IMR-90 (cell line): ENCODE results near the gene TRIM44.

Experiments used
- BHLHE40 ChIP-seq: fragments of 150-350 bp; IDR thresholded peaks from 2 replicates; pipeline ENCODE4 v1.6.1; 2016; ENCODE audit warnings: mild to moderate bottlenecking, low read depth, low read length
- CEBPB ChIP-seq: IDR thresholded peaks from 2 replicates; pipeline ENCODE4 v1.6.1; 2012; ENCODE audit warnings: low read depth, low read length, improper control_type of control experiment
- MAFK ChIP-seq: IDR thresholded peaks from 2 replicates; pipeline ENCODE4 v1.6.1; 2012; ENCODE audit warnings: low read depth, low read length, improper control_type of control experiment
- MXI1 ChIP-seq: IDR thresholded peaks from 2 replicates; pipeline ENCODE4 v1.6.1; 2012; ENCODE audit warnings: low read depth, mild to moderate bottlenecking, low read length, moderate library complexity, borderline replicate concordance
- NFE2L2 ChIP-seq: fragments of 150-350 bp; IDR thresholded peaks from 2 replicates; pipeline ENCODE4 v1.6.1; 2016; ENCODE audit warnings: low read depth, mild to moderate bottlenecking, low read length
- POLR2A ChIP-seq: IDR thresholded peaks from 2 replicates; pipeline ENCODE4 v1.6.1; 2012; ENCODE audit warnings: mild to moderate bottlenecking, low read depth, low read length
- RAD21 ChIP-seq: IDR thresholded peaks from 2 replicates; pipeline ENCODE4 v1.6.1; 2012; ENCODE audit warnings: low read length, improper control_type of control experiment
- RCOR1 ChIP-seq: IDR thresholded peaks from 2 replicates; pipeline ENCODE4 v1.6.1; 2012; ENCODE audit warnings: mild to moderate bottlenecking, low read length, improper control_type of control experiment; ENCODE audit not compliant: insufficient replicate concordance
- RFX5 ChIP-seq: IDR thresholded peaks from 2 replicates; pipeline ENCODE4 v1.8.0; 2012; ENCODE audit warnings: low read depth, mild to moderate bottlenecking, low read length, moderate library complexity
- SMC3 ChIP-seq: fragments of 150-350 bp; IDR thresholded peaks from 2 replicates; pipeline ENCODE4 v1.6.1; 2016; ENCODE audit warnings: low read depth, mild to moderate bottlenecking, antibody characterized with exemption, low read length, moderate library complexity
- TF ChIP-seq, protein P1 (sequence below): conservative IDR thresholded peaks from 2 replicates; pipeline ENCODE4 v1.5.1; 2012; ENCODE audit warnings: mild to moderate bottlenecking, low read depth, low read length, improper control_type of control experiment
- TF ChIP-seq, protein P2 (sequence below): fragments of 150-350 bp; IDR thresholded peaks from 2 replicates; pipeline ENCODE4 v1.6.1; 2017; ENCODE audit warnings: mild to moderate bottlenecking, antibody characterized with exemption, low read length, low read depth

DNA sequence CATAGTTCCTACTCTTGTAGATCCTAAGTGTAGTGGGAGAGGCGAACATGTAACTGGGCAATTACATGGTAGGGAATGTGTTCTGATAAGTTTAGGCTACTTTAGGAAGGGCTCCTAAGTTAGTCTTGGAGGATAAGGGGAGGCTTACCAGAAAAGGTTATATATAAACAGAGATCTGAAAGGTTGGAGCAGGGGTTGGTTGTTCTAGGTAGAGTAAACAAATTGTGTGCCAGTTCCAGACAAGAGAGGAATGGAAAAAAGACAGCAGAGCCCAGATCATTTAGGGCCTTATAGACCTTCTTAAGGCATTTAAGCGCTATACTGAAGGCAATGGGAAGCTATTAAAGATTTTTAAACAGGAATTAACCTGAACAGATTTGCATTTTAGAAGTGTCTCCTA, 74.4 kb downstream of the TRIM44 start:
- TF ChIP-seq, protein P1, sequence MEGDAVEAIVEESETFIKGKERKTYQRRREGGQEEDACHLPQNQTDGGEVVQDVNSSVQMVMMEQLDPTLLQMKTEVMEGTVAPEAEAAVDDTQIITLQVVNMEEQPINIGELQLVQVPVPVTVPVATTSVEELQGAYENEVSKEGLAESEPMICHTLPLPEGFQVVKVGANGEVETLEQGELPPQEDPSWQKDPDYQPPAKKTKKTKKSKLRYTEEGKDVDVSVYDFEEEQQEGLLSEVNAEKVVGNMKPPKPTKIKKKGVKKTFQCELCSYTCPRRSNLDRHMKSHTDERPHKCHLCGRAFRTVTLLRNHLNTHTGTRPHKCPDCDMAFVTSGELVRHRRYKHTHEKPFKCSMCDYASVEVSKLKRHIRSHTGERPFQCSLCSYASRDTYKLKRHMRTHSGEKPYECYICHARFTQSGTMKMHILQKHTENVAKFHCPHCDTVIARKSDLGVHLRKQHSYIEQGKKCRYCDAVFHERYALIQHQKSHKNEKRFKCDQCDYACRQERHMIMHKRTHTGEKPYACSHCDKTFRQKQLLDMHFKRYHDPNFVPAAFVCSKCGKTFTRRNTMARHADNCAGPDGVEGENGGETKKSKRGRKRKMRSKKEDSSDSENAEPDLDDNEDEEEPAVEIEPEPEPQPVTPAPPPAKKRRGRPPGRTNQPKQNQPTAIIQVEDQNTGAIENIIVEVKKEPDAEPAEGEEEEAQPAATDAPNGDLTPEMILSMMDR = no peak
- TF ChIP-seq, protein P2, sequence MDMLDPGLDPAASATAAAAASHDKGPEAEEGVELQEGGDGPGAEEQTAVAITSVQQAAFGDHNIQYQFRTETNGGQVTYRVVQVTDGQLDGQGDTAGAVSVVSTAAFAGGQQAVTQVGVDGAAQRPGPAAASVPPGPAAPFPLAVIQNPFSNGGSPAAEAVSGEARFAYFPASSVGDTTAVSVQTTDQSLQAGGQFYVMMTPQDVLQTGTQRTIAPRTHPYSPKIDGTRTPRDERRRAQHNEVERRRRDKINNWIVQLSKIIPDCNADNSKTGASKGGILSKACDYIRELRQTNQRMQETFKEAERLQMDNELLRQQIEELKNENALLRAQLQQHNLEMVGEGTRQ = no peak
- no peak for TF ChIP-seq POLR2A
- no peak for TF ChIP-seq CEBPB
- TF ChIP-seq BHLHE40 = no peak
- TF ChIP-seq SMC3 = no peak
- no peak for TF ChIP-seq RAD21
- TF ChIP-seq NFE2L2 = no peak
- no peak for TF ChIP-seq MXI1
- TF ChIP-seq MAFK = no peak
- TF ChIP-seq RFX5 = no peak
- no peak for TF ChIP-seq RCOR1
